Activated T-helper 17 cell treated with anti-CD3 and anti-CD28 coated beads, Interleukin-2, amount 50 U/mL, for 72 hours (primary cell): Measurements from ENCODE around the gene TAS1R3. TPM values are rescaled to one million over a fixed set of nuclear protein-coding genes. Genes with fewer than 3 reads are reported as not detected.

Source experiments
- ATAC-seq: fragments of 150-1000 bp; cut with Tn5 transposase; replicated peaks from 2 replicates; pipeline ENCODE4 v1.10.0; 2021; ENCODE audit warnings: mild to moderate bottlenecking, moderate library complexity
- H3K27ac Mint-ChIP-seq: one replicate; pipeline ENCODE4 v1.8.0; 2022; ENCODE audit warnings: mixed read lengths
- H3K27me3 Mint-ChIP-seq: one replicate; pipeline ENCODE4 v1.8.0; 2022; ENCODE audit warnings: mixed read lengths
- H3K36me3 Mint-ChIP-seq: one replicate; pipeline ENCODE4 v1.8.0; 2022; ENCODE audit warnings: low read depth, mild to moderate bottlenecking, mixed read lengths
- H3K4me1 Mint-ChIP-seq: one replicate; pipeline ENCODE4 v1.8.0; 2022; ENCODE audit warnings: mixed read lengths
- H3K4me3 Mint-ChIP-seq: one replicate; pipeline ENCODE4 v1.8.0; 2022; ENCODE audit warnings: mild to moderate bottlenecking, mixed read lengths
- H3K9me3 Mint-ChIP-seq: one replicate; pipeline ENCODE4 v1.8.0; 2022; ENCODE audit warnings: mixed read lengths
- total RNA-seq, 2 donors: library from RNA; stranded (reverse); gene quantifications; one replicate each; pipeline ENCODE4 v1.2.3, GENCODE V29; 2022

Gene TAS1R3
- total RNA-seq, 2 donors from 2014 or later: 0.71 to 1.1 TPM

DNA sequence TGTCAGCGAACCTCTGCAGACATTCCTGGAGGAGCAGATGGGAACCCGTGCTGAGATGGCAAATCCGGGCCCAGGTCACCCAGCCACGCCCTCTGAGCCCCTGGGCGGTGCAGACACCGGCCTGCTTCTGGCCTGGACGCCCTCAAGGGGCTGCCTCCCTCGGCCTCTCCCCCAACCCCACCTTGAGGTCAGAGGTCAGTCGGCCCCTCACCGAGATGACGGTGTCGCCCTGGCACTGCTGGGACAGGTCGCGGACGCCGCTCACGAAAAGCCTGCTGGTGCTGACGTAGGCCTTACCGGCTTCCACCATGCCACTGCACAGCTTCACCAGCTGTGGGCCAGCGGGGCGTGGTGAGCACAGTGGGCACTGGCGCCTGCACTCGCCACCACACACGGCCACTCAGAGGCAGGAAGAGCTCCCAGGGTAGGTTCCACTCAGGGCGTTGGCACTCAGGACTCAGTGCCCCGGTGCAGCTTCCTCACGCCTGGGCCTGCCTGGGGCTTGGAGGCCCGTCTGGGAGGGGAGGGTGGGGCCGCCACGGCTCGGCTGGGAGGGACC, 28.1 kb upstream of the TAS1R3 start:
- H3K27ac Mint-ChIP-seq: no peak overlapping the region
- H3K4me1 Mint-ChIP-seq: no peaks in the 10 kb centered on the region
- H3K36me3 Mint-ChIP-seq: no peaks in the 10 kb centered on the region
- H3K4me3 Mint-ChIP-seq: no peak overlapping the region
- H3K9me3 Mint-ChIP-seq: no peaks in the 10 kb centered on the region
- ATAC-seq: no peak
- H3K27me3 Mint-ChIP-seq: no peaks in the 10 kb centered on the region

GRCh38 chr1:1303736-1304135, 27.3 kb upstream of the TAS1R3 start:
- no peak overlapping the region for H3K4me3 Mint-ChIP-seq
- no peak for ATAC-seq
- H3K27ac Mint-ChIP-seq: no peak overlapping the region
- no peaks in the 10 kb centered on the region for H3K27me3 Mint-ChIP-seq
- H3K36me3 Mint-ChIP-seq: no peaks in the 10 kb centered on the region
- H3K4me1 Mint-ChIP-seq: no peaks in the 10 kb centered on the region
- no peaks in the 10 kb centered on the region for H3K9me3 Mint-ChIP-seq

DNA sequence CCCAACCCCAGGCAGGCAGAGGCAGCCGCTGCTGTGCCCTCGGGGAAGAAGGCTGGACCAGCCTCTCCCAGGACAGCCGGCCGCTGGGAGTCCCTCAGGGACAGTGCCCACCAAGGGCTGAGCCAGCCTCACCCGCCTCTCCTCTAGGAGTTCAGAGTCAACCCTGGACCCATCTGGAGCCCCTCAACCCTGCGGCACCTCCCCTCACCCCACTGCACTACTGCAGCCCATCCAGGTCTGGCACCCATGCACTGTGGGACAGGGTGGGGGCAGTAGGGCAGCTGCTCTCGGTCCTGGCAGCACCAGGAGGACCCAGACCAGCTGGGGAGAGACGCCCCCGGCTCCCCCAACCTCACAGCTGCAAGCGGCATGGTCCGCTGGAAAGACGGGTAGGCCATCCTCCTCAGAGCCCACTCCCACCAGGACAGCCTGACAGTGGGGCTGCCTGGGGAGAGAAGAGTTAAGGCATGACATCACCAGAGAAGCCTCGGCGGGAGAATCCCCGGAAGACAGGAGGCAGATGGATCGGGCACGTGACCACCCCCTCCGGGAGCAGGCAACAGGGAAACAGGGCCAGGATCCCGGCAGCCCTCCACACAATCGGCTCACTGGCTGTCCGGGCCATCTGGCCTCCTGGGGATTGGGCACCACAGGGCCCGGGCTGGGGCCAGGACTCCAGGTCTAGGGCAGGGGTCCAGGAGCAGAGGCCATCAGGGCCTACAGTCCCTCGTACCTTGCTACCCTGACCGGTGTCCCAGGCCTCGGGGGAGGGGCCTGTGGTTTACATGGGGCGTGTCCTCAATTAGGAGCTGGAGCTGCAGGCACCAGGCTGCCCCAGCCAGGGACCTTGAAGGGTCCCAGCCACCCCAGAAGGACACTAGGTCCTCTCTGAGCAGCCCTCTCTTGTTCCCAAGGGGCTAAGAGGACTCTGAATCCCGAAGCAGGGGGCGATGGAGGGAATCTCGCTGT, 26.5 kb upstream of the TAS1R3 start:
- Mint-ChIP-seq H3K9me3 (no peaks in the 10 kb centered on the region), H3K27me3 (no peaks in the 10 kb centered on the region), H3K36me3 (no peaks in the 10 kb centered on the region), H3K4me1 (no peaks in the 10 kb centered on the region), H3K4me3 (peak overlapping the region; percentile 86), H3K27ac (no peak overlapping the region)
- no peak for ATAC-seq

GRCh38 chr1:1305300-1306069, 25.6 kb upstream of the TAS1R3 start:
- Mint-ChIP-seq H3K27ac (peak overlapping the region; percentile 84), H3K9me3 (no peaks in the 10 kb centered on the region), H3K4me1 (no peaks in the 10 kb centered on the region), H3K36me3 (no peaks in the 10 kb centered on the region), H3K27me3 (no peaks in the 10 kb centered on the region), H3K4me3 (peak overlapping the region; percentile 86)
- ATAC-seq: no peak

- Mint-ChIP-seq H3K27ac (peak overlapping the region; percentile 84), H3K4me1 (no peaks in the 10 kb centered on the region), H3K36me3 (peaks cover 1% of the 10 kb centered on the region), H3K4me3 (peak overlapping the region; percentile 86), H3K27me3 (no peaks in the 10 kb centered on the region), H3K9me3 (no peaks in the 10 kb centered on the region)
- ATAC-seq: no peak
These were observed 24.9 kb upstream of the TAS1R3 start for GRCh38 chr1:1306070-1306660.

- Mint-ChIP-seq H3K4me1 (no peaks in the 10 kb centered on the region), H3K36me3 (peaks cover 7% of the 10 kb centered on the region), H3K27ac (peak overlapping the region; percentile 84), H3K9me3 (no peaks in the 10 kb centered on the region), H3K27me3 (no peaks in the 10 kb centered on the region), H3K4me3 (peak overlapping the region; percentile 86)
- ATAC-seq: no peak
These were observed 24.3 kb upstream of the TAS1R3 start for GRCh38 chr1:1306661-1307260.

DNA sequence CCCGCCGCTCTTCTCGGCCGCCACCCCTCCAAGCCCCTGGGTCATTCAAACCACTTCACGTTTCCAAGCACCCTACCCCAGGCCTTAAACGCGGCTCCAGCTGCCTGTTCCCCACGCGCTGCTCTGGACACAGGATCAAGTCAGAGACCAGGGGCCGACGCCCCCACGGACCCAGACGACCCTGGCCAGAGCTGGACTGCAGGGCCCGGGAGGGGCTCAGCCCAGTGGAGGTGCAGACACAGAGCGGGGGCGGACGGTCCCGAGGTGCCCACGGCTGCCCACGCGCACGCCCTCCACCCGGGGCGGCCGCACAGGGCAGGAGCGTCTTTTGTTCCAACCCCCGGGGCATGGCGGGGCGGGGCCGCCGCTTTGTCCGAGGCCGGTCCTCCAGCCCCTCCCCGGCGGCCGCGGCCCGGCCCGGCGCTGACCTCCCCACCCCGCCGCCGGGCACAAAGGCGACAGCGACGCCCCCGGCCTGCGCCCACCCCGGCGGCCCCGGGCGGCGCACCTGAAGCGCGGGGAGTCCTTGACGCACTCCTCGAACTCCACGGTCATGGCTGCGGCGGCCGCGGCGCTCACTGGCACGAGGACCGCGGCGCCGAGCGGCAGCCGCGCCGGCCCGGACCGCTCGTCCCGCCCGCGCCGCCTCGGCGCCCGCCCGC, 23.7 kb upstream of the TAS1R3 start:
- Mint-ChIP-seq H3K4me1 (no peaks in the 10 kb centered on the region), H3K9me3 (no peaks in the 10 kb centered on the region), H3K27me3 (no peaks in the 10 kb centered on the region), H3K27ac (peak overlapping the region; percentile 84), H3K4me3 (peak overlapping the region; percentile 86), H3K36me3 (peaks cover 7% of the 10 kb centered on the region)
- ATAC-seq: no peak

GRCh38 chr1:1307923-1308755, 22.9 kb upstream of the TAS1R3 start, which contains the start of the genes ACAP3 and PUSL1:
ACAP3 (minus strand) TSS chr1:1307930; CDS start chr1:1307815, 115 bp downstream.
PUSL1 (plus strand) TSS chr1:1308597; CDS start chr1:1308644, 47 bp downstream.
- Mint-ChIP-seq H3K27me3 (no peaks in the 10 kb centered on the region), H3K4me3 (peak within 1 kb of the TSS; percentile 86), H3K4me1 (no peaks in the 10 kb centered on the region), H3K9me3 (no peaks in the 10 kb centered on the region), H3K27ac (peak within 1 kb of the TSS; percentile 84), H3K36me3 (peaks cover 14% of the 10 kb centered on the region)
- peak; percentile 79 for ATAC-seq

DNA sequence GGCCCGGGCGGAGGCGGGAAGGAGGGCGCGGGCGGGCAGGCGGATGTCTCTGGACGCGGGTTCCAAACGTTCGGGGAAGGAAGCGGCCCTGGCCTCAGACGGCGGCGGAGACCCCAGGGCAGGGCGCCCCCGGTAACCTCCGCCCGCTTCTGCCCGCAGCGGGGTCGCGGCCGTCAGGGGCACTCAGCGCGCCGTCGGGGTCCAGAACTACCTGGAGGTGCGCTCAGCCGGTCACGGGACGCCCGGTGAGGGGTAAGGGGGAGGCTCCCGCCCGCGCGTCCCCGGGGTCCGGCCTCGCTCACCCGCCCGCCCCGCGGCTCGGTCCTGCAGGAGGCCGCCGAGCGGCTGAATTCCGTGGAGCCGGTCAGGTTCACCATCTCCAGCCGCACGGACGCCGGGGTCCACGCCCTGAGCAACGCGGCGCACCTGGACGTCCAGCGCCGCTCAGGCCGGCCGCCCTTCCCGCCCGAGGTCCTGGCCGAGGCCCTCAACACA, 22.3 kb upstream of the TAS1R3 start:
- ATAC-seq: no peak
- Mint-ChIP-seq H3K9me3 (no peaks in the 10 kb centered on the region), H3K4me1 (no peaks in the 10 kb centered on the region), H3K27me3 (no peaks in the 10 kb centered on the region), H3K36me3 (peaks cover 20% of the 10 kb centered on the region), H3K27ac (no peak overlapping the region), H3K4me3 (peak overlapping the region; percentile 69)

- Mint-ChIP-seq H3K27ac (no peak overlapping the region), H3K36me3 (peaks cover 22% of the 10 kb centered on the region)
These were observed 21.6 kb upstream of the TAS1R3 start for GRCh38 chr1:1309251-1310108.

GRCh38 chr1:1310109-1310385, 21.0 kb upstream of the TAS1R3 start:
- H3K4me1 Mint-ChIP-seq: no peaks in the 10 kb centered on the region

More at GRCh38 chr1:1309251-1310108, 21.6 kb upstream of the TAS1R3 start:
- Mint-ChIP-seq H3K27me3 (no peaks in the 10 kb centered on the region), H3K4me3 (peak overlapping the region; percentile 69), H3K4me1 (no peaks in the 10 kb centered on the region), H3K9me3 (no peaks in the 10 kb centered on the region)
- ATAC-seq: no peak

GRCh38 chr1:1310476-1311053, 20.5 kb upstream of the TAS1R3 start:
- H3K27ac Mint-ChIP-seq: no peak overlapping the region
- no peaks in the 10 kb centered on the region for H3K27me3 Mint-ChIP-seq
- no peaks in the 10 kb centered on the region for H3K9me3 Mint-ChIP-seq
- H3K36me3 Mint-ChIP-seq: peaks cover 31% of the 10 kb centered on the region
- ATAC-seq: no peak
- H3K4me3 Mint-ChIP-seq: peak overlapping the region; percentile 69
- H3K4me1 Mint-ChIP-seq: no peaks in the 10 kb centered on the region

More at GRCh38 chr1:1310109-1310385, 21.0 kb upstream of the TAS1R3 start:
- no peak overlapping the region for H3K27ac Mint-ChIP-seq
- no peak for ATAC-seq
- H3K4me3 Mint-ChIP-seq: peak overlapping the region; percentile 69
- H3K27me3 Mint-ChIP-seq: no peaks in the 10 kb centered on the region
- peaks cover 26% of the 10 kb centered on the region for H3K36me3 Mint-ChIP-seq
- no peaks in the 10 kb centered on the region for H3K9me3 Mint-ChIP-seq
